Upper lobe of left lung (tissue), 6 donors: ENCODE results near the gene TSSK1B. TPM values are rescaled to one million over a fixed set of nuclear protein-coding genes. Genes with fewer than 3 reads are reported as not detected.
A peak's percentile ranks its signal among the peaks of the same experiment; 100 is the strongest.

Source experiments
- ATAC-seq, 2 donors: fragments of 200-7000 bp; cut with Tn5 transposase; one replicate each; pipeline ENCODE4 v1.9.1; 2022; ENCODE audit warnings: mild to moderate bottlenecking in 2 of 2, moderate library complexity in 2 of 2; ENCODE audit not compliant: low FRiP score in 2 of 2
- DNase-seq, 2 donors: peaks; one replicate each; pipeline ENCODE4 v3.0.0-alpha.2; 2019 to 2020
- H3K27ac ChIP-seq, 4 donors: fragments of 200-600 bp; sonication (generic); one replicate each; pipeline ENCODE4 v1.5.1; 2016 to 2019
- H3K27me3 ChIP-seq, 4 donors: fragments of 200-600 bp; sonication (generic); one replicate each; pipeline ENCODE4 v1.5.1; 2017 to 2019
- H3K36me3 ChIP-seq, 4 donors: fragments of 200-600 bp; sonication (generic); one replicate each; pipeline ENCODE4 v1.5.1; 2016 to 2019
- H3K4me1 ChIP-seq, 4 donors: fragments of 200-600 bp; sonication (generic); one replicate each; pipeline ENCODE4 v1.5.1; 2018 to 2019
- H3K4me3 ChIP-seq, 4 donors: fragments of 200-600 bp; sonication (generic); one replicate each; pipeline ENCODE4 v1.5.1; 2017 to 2019; ENCODE audit warnings: mild to moderate bottlenecking in 2 of 4, moderate library complexity in 1 of 4
- H3K9me3 ChIP-seq, 4 donors: fragments of 200-600 bp; sonication (generic); one replicate each; pipeline ENCODE4 v1.5.1; 2018 to 2019
- CTCF ChIP-seq, 6 experiments: fragments of 450-650 bp in 4 of 6; fragments of 200-600 bp in 2 of 6; sonication (generic) in 2 of 6; IDR thresholded peaks; one replicate each; pipeline ENCODE4 v1.5.1; 2016 to 2019; ENCODE audit warnings: antibody characterized with exemption in 6 of 6
- EP300 ChIP-seq, 4 donors: sonication (generic); formaldehyde crosslinking; IDR thresholded peaks; one replicate each; pipeline ENCODE4 v1.5.1; 2017; ENCODE audit warnings: antibody characterized with exemption in 4 of 4, control low read depth in 2 of 4
- POLR2A ChIP-seq, 4 donors: fragments of 450-650 bp; IDR thresholded peaks; one replicate each; pipeline ENCODE4 v1.5.1; 2016 to 2017; ENCODE audit warnings: antibody characterized with exemption in 4 of 4, mild to moderate bottlenecking in 2 of 4
- POLR2AphosphoS5 ChIP-seq, 2 donors: sonication (generic); formaldehyde crosslinking; IDR thresholded peaks; one replicate each; pipeline ENCODE4 v1.5.1; 2017; ENCODE audit warnings: antibody characterized with exemption in 2 of 2
- WGBS, 2 donors: methylation state at CpG; one replicate each; pipeline ENCODE4 v1.1.5; 2017 to 2018; 5-methylcytosine and 5-hydroxymethylcytosine counted together
- total RNA-seq, 6 donors: library from RNA; depleted of rRNA in 4 of 6; stranded (reverse); fragments of >200 nt in 4 of 6; gene quantifications; one replicate each; pipeline versions ENCODE4 v1.1.0 to v1.2.1, GENCODE V29; 2016 to 2021
- donor health status: DM: no; HTN: no; CAD: no; lungs with moderate emphysema.
- donor health status: DM: no; HTN: yes; CAD: no; lungs with severe emphysema.

The TSSK1B gene
- total RNA-seq, 6 donors from 2014 or later, result 0.09 to 0.30 (median 0.15) TPM; not detected in 3

- H3K27me3 ChIP-seq, result no peaks in the 10 kb centered on the region
These were observed 1.7 kb downstream of the TSSK1B start for GRCh38 chr5:113433071-113433470.

GRCh38 chr5:113427871-113428574 lies 6.8 kb downstream of the TSSK1B start:
- Histone ChIP-seq H3K36me3 (no peaks in the 10 kb centered on the region), H3K27ac (no peak overlapping the region), H3K4me3 (no peak overlapping the region), H3K27me3 (no peaks in the 10 kb centered on the region), H3K9me3 (no peaks in the 10 kb centered on the region), H3K4me1 (no peaks in the 10 kb centered on the region)
- ATAC-seq, result no peak
- DNase-seq, result no peak
- WGBS, 2 donors, result 79 to 80% methylated on average over 3 of the region's 3 CpGs
- TF ChIP-seq POLR2A (IDR thresholded peaks at IDR 0.05), result no peak
- no peak for TF ChIP-seq EP300 (IDR thresholded peaks at IDR 0.05)
- TF ChIP-seq CTCF (IDR thresholded peaks at IDR 0.05), result no peak
- no peak for TF ChIP-seq POLR2AphosphoS5 (IDR thresholded peaks at IDR 0.05)

More at GRCh38 chr5:113433071-113433470, 1.7 kb downstream of the TSSK1B start:
- Histone ChIP-seq H3K27ac (no peak overlapping the region), H3K36me3 (no peaks in the 10 kb centered on the region), H3K4me1 (no peaks in the 10 kb centered on the region), H3K9me3 (no peaks in the 10 kb centered on the region), H3K4me3 (no peak overlapping the region)
- TF ChIP-seq POLR2AphosphoS5 (IDR thresholded peaks at IDR 0.05) (no peak), EP300 (IDR thresholded peaks at IDR 0.05) (no peak), CTCF (IDR thresholded peaks at IDR 0.05) (no peak), POLR2A (IDR thresholded peaks at IDR 0.05) (no peak)
- DNase-seq, result peak in 1 of 2 donors; percentile 70
- ATAC-seq, result no peak
- 92 to 95% methylated on average over 15 to 21 of the region's 21 CpGs for WGBS, 2 donors

GRCh38 chr5:113425909-113426308 lies 8.9 kb downstream of the TSSK1B start:
- Histone ChIP-seq H3K27me3 (no peaks in the 10 kb centered on the region), H3K36me3 (no peaks in the 10 kb centered on the region), H3K27ac (no peak overlapping the region), H3K4me3 (no peak overlapping the region), H3K4me1 (no peaks in the 10 kb centered on the region), H3K9me3 (no peaks in the 10 kb centered on the region)
- WGBS, 2 donors, result 79 to 94% methylated on average over 3 of the region's 3 CpGs
- no peak for DNase-seq
- TF ChIP-seq POLR2A (IDR thresholded peaks at IDR 0.05), result no peak
- TF ChIP-seq POLR2AphosphoS5 (IDR thresholded peaks at IDR 0.05), result no peak
- no peak for TF ChIP-seq EP300 (IDR thresholded peaks at IDR 0.05)
- TF ChIP-seq CTCF (IDR thresholded peaks at IDR 0.05), result no peak
- no peak for ATAC-seq

GRCh38 chr5:113421693-113422092 lies 13.1 kb downstream of the TSSK1B start:
- Histone ChIP-seq H3K9me3 (no peaks in the 10 kb centered on the region), H3K4me1 (no peaks in the 10 kb centered on the region), H3K4me3 (no peak overlapping the region), H3K36me3 (no peaks in the 10 kb centered on the region), H3K27me3 (no peaks in the 10 kb centered on the region), H3K27ac (no peak overlapping the region)
- WGBS, 2 donors, result 68 to 72% methylated on average over 2 of the region's 2 CpGs
- ATAC-seq (no peak), DNase-seq (no peak)
- no peak for TF ChIP-seq POLR2A (IDR thresholded peaks at IDR 0.05)

GRCh38 chr5:113405530-113405929 lies 29.3 kb downstream of the TSSK1B start:
- Histone ChIP-seq H3K4me1 (no peaks in the 10 kb centered on the region), H3K36me3 (no peaks in the 10 kb centered on the region), H3K27ac (no peak overlapping the region), H3K9me3 (no peaks in the 10 kb centered on the region), H3K4me3 (no peak overlapping the region), H3K27me3 (no peaks in the 10 kb centered on the region)
- no peak for DNase-seq
- 88 to 91% methylated on average over 6 of the region's 6 CpGs for WGBS, 2 donors
- no peak for ATAC-seq
- no peak for TF ChIP-seq CTCF (IDR thresholded peaks at IDR 0.05)
